Esophagus muscularis mucosa (tissue), 4 donors: ENCODE measurements around the gene FTCDNL1. TPM values are rescaled to one million over a fixed set of nuclear protein-coding genes. Genes with fewer than 3 reads are reported as not detected.

ENCODE experiments used
- DNase-seq: peaks from one replicate; pipeline ENCODE4 v3.0.0-alpha.2; 2017; ENCODE audit errors: extremely low spot score
- H3K27ac ChIP-seq, 4 donors: fragments of 200-600 bp; sonication (generic); replicated peaks in 1 of 4; 1 replicate in 3 of 4; 2 replicates in 1 of 4; pipeline ENCODE4 v1.5.1; 2016 to 2019; ENCODE audit warnings: mild to moderate bottlenecking in 1 of 4
- H3K27me3 ChIP-seq, 4 donors: fragments of 200-600 bp; sonication (generic); one replicate each; pipeline versions ENCODE4 v1.5.1 to v1.6.0; 2016 to 2019
- H3K36me3 ChIP-seq, 4 donors: fragments of 200-600 bp; sonication (generic); one replicate each; pipeline ENCODE4 v1.5.1; 2016 to 2019
- H3K4me1 ChIP-seq, 4 donors: fragments of 200-600 bp; sonication (generic); one replicate each; pipeline ENCODE4 v1.5.1; 2016 to 2019
- H3K4me3 ChIP-seq, 4 donors: fragments of 200-600 bp; sonication (generic); 1 replicate in 2 of 4; 2 replicates in 2 of 4; pipeline ENCODE4 v1.5.1; 2016 to 2019; ENCODE audit warnings: mild to moderate bottlenecking in 4 of 4, moderate library complexity in 1 of 4
- H3K9me3 ChIP-seq, 4 donors: fragments of 200-600 bp; sonication (generic); 1 replicate in 3 of 4; 2 replicates in 1 of 4; pipeline ENCODE4 v1.5.1; 2016 to 2019
- EP300 ChIP-seq: sonication (generic); formaldehyde crosslinking; IDR thresholded peaks from one replicate; pipeline ENCODE4 v1.6.1; 2017; ENCODE audit warnings: antibody characterized with exemption
- POLR2A ChIP-seq: fragments of 450-650 bp; IDR thresholded peaks from one replicate; pipeline ENCODE4 v1.6.1; 2017; ENCODE audit warnings: antibody characterized with exemption, moderate library complexity, mild to moderate bottlenecking, low read depth
- POLR2AphosphoS5 ChIP-seq, 2 donors: sonication (generic); formaldehyde crosslinking; IDR thresholded peaks; one replicate each; pipeline ENCODE4 v1.6.1; 2017; ENCODE audit warnings: antibody characterized with exemption in 2 of 2
- WGBS: methylation state at CpG from one replicate; pipeline ENCODE4 v1.1.5; 2018; 5-methylcytosine and 5-hydroxymethylcytosine counted together
- intact Hi-C: fragments of 100-400 bp; cut with DNase I; formaldehyde crosslinking; loops from one replicate; pipeline ENCODE4 v1.15.1; 2023
- total RNA-seq, 4 donors: library from RNA; depleted of rRNA; stranded (reverse); fragments of >200 nt; gene quantifications; one replicate each; pipeline versions ENCODE4 v1.1.0 to v1.2.1, GENCODE V29; 2016
- TF ChIP-seq, protein P1 (sequence below), 3 experiments: fragments of 200-600 bp in 2 of 3; fragments of 450-650 bp in 1 of 3; sonication (generic) in 2 of 3; IDR thresholded peaks; one replicate each; pipeline ENCODE4 v1.5.1; 2017 to 2019; ENCODE audit warnings: antibody characterized with exemption in 3 of 3, mild to moderate bottlenecking in 2 of 3, moderate library complexity in 1 of 3

The FTCDNL1 gene
- total RNA-seq, 4 donors from 2014 or later: 1.2 to 5.3 (median 2.0) TPM

DNA sequence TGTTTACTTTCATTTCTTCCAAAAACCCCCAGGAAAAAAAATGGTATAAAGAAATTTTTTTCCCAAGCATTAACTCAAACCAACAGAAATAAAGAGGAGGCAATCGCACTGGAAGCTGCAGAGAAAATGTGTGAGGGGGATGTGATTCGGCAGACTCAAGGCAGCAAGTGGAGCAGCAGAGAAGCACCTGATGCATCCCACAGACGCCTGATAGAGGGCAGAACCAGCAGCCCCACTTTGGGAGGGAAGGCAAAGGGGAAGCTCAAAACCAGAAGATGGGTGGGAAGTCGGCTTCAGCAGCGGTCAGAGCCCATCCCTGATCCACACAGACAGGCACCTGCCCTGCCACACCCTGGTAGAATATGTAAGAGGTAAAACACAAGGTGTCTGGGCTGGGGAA is 12.6 kb downstream of the FTCDNL1 start:
- no peaks in the 10 kb centered on the region for H3K4me1 ChIP-seq
- TF ChIP-seq POLR2A (no peak), POLR2AphosphoS5 (IDR thresholded peaks at IDR 0.05) (no peak), EP300 (no peak)
- TF ChIP-seq, protein P1, sequence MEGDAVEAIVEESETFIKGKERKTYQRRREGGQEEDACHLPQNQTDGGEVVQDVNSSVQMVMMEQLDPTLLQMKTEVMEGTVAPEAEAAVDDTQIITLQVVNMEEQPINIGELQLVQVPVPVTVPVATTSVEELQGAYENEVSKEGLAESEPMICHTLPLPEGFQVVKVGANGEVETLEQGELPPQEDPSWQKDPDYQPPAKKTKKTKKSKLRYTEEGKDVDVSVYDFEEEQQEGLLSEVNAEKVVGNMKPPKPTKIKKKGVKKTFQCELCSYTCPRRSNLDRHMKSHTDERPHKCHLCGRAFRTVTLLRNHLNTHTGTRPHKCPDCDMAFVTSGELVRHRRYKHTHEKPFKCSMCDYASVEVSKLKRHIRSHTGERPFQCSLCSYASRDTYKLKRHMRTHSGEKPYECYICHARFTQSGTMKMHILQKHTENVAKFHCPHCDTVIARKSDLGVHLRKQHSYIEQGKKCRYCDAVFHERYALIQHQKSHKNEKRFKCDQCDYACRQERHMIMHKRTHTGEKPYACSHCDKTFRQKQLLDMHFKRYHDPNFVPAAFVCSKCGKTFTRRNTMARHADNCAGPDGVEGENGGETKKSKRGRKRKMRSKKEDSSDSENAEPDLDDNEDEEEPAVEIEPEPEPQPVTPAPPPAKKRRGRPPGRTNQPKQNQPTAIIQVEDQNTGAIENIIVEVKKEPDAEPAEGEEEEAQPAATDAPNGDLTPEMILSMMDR (IDR thresholded peaks at IDR 0.05): no peak
- H3K27ac ChIP-seq: no peak overlapping the region
- no peaks in the 10 kb centered on the region for H3K9me3 ChIP-seq
- peaks cover 0 to 7% (median 2%) of the 10 kb centered on the region in 4 donors for H3K36me3 ChIP-seq
- H3K27me3 ChIP-seq: no peaks in the 10 kb centered on the region
- H3K4me3 ChIP-seq: no peak overlapping the region
- intact Hi-C loops: no loop called here
- 74% methylated on average over 5 of the region's 5 CpGs for WGBS
- DNase-seq: no peak

DNA sequence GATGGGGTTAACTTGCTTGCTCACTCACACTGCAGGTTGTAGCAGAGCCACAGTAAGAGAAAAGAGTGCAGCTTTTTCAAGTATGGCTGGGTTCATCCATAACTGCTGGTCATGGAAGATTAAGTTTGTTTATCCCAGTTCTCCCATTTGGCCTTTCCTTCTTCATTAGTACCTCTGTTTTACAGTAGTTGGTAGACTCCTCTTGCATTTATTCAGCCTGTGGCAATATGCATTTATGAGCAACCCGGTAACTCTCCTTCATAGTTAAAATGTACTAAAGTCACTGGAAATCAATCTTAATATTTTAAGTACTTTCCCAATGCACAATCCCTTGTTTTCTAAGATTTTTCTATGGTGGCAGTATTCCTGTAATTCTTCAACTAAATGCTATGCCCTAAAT is 14.0 kb downstream of the FTCDNL1 start:
- H3K4me1 ChIP-seq: no peaks in the 10 kb centered on the region
- H3K9me3 ChIP-seq: no peaks in the 10 kb centered on the region
- no peaks in the 10 kb centered on the region for H3K27me3 ChIP-seq
- H3K36me3 ChIP-seq: peaks cover 0 to 7% (median 2%) of the 10 kb centered on the region in 4 donors
- intact Hi-C loops: no loop called here
- DNase-seq: no peak
- TF ChIP-seq POLR2AphosphoS5 (IDR thresholded peaks at IDR 0.05) (no peak), POLR2A (no peak), EP300 (no peak)
- TF ChIP-seq, protein P1 (IDR thresholded peaks at IDR 0.05): no peak
- H3K27ac ChIP-seq: no peak overlapping the region
- WGBS: 100% methylated on average over 1 of the region's 1 CpG
- H3K4me3 ChIP-seq: no peak overlapping the region

DNA sequence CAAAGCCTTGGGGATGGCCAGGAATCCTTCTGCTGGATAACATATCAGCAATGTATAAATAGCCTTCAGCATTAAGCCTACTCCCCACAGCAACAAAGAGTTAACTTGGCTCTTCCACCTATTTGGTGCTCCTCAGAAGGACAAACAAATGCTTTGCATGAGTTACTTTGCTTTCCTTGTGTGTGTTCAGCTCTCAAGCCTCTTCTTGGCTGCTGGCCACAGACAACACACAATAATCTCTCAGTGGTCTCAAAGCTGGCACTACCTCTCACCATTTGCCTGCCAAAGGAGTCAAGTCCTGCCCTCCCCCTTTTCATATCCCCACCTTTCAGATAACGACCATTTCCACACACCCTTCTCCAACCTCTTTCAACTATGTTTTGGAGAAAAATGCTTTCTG is 17.5 kb downstream of the FTCDNL1 start:
- peaks cover 0 to 1% (median 0%) of the 10 kb centered on the region in 4 donors for H3K36me3 ChIP-seq
- no peak overlapping the region for H3K27ac ChIP-seq
- 56% methylated on average over 1 of the region's 1 CpG for WGBS
- no peaks in the 10 kb centered on the region for H3K9me3 ChIP-seq
- TF ChIP-seq EP300 (no peak), POLR2AphosphoS5 (IDR thresholded peaks at IDR 0.05) (no peak)
- TF ChIP-seq, protein P1 (IDR thresholded peaks at IDR 0.05): no peak
- no peak for DNase-seq
- no peaks in the 10 kb centered on the region for H3K27me3 ChIP-seq
- intact Hi-C loops: no loop called here
- H3K4me1 ChIP-seq: no peaks in the 10 kb centered on the region
- no peak overlapping the region for H3K4me3 ChIP-seq

DNA sequence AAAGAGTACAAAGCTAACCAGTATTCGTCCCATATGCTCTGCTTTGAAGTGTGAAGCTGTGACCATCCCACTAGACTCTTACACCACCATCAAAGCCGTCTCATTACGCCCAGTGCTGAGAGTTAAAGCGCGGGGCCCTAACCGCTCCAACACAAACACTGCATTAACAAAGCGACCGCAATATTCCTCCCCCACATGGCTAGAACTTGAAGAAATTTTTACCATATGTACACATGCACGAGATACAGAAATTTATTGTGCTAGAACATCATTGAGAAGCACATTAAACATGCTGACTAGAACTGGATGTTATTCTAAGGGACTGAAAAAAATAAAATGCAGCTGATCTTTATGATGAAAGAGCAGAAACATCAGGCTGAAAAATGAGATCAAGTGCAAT is 20.5 kb downstream of the FTCDNL1 start:
- WGBS: 78% methylated on average over 9 of the region's 9 CpGs
- DNase-seq: no peak
- Histone ChIP-seq H3K4me1 (no peaks in the 10 kb centered on the region), H3K27me3 (no peaks in the 10 kb centered on the region), H3K9me3 (no peaks in the 10 kb centered on the region), H3K27ac (no peak overlapping the region), H3K36me3 (no peaks in the 10 kb centered on the region), H3K4me3 (no peak overlapping the region)
- intact Hi-C loops: no loop called here
- TF ChIP-seq, protein P1 (IDR thresholded peaks at IDR 0.05): no peak
- TF ChIP-seq POLR2AphosphoS5 (IDR thresholded peaks at IDR 0.05) (no peak), EP300 (no peak), POLR2A (no peak)

DNA sequence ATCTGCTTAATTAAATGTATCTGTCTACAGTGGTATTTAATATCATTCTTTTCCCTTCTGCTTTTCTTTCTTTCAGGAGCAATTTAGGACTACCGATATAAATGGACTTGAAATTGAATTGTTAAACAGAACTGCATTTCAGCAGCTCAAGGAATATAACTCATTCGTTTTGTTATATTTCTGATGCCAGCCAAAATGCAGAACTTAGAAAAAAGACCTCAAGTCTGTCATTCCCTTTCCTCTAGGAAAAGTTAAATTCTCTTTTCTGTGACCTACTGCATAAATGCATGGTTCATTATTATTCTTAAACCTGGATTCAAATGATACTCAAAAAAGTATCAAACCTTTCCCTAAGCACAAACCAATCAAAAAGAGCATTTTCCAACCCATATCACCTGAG is 21.4 kb downstream of the FTCDNL1 start:
- intact Hi-C loops: no loop called here
- DNase-seq: no peak
- 78% methylated on average over 2 of the region's 2 CpGs for WGBS

More for the DNA sequence above, 21.4 kb downstream of the FTCDNL1 start:
- TF ChIP-seq EP300 (no peak), POLR2AphosphoS5 (IDR thresholded peaks at IDR 0.05) (no peak), POLR2A (no peak)
- TF ChIP-seq, protein P1 (IDR thresholded peaks at IDR 0.05): no peak
- Histone ChIP-seq H3K4me1 (no peaks in the 10 kb centered on the region), H3K9me3 (no peaks in the 10 kb centered on the region), H3K27me3 (no peaks in the 10 kb centered on the region), H3K4me3 (no peak overlapping the region), H3K36me3 (no peaks in the 10 kb centered on the region), H3K27ac (no peak overlapping the region)
